Fibroblast of skin of right quadriceps (primary cell): ENCODE measurements around the gene EGFR.
"Not testable (repeated sequence)": the region's sequence is repeated elsewhere in the genome, so short reads cannot be mapped to it uniquely, and the experiment has no call there.

Source experiments
- DNase-seq: peaks from one replicate; pipeline ENCODE4 v3.0.0-alpha.2; 2013

Gene EGFR

DNA sequence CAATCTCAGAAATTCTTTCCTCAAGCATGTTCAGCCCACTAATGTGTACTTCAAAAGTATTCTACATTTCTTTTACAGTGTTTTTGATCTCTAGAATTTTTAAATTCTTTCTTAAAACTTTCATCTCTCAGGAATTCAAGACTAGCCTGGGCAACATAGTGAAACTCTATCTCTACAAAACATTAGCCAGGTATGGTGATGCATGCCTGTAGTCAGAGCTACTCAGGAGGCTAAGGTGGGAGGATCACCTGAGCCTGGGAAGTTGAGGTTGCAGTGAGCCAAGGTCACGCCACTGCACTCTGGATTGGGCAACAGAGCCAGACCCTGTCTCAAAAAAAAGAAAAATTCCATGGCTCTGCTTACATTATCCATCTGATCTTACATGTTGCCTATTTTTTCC lies 5.0 kb upstream of the EGFR start:
- no peak for DNase-seq

DNA sequence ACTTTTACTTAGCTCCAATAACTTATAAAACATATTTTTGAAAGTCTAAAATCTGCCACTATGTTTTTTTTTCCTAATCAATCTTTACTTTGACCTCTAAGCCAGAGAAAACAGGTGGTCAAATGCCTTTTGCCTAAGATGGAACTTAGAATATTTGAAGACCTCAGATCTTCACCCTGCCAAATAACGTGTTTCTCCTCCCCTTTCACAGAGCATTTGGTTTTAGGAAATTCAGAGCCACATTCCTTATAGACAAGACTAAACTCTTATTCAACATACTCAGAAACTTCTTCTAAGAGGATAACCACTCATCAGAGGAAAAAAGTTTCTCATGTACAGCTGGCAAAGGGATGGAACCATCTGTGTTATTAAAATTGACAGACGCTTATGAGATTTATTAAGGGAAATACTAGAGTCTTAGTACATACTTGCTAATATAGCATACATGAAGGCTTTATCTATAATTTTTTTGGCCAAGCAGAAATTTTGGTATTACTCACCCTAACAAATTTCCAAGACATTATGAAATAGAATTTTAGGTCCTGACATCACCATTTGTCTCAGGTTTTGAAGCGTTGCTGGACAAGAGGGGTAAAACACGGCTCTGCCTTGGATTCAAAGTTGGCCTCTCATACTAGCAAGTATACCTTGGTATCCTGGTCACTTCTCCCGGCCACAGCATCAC lies 2.6 kb upstream of the EGFR start:
- DNase-seq, result no peak

DNA sequence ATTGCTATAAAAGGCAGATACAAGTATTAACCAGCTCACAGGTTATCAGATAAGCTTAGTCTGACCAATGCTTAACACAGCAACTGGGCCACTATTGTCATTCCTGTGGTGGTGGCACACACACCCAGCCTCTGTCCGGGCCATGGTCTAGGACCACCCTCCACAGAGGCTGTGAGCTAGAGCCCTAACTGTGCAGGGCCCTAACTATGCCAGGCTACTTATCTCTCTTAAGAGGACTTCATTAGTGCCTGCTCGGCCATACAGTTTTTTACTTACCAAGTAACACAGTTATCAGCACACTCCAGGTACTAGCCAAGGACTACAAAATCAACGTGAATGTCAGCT lies 2.1 kb upstream of the EGFR start:
- no peak for DNase-seq

DNA sequence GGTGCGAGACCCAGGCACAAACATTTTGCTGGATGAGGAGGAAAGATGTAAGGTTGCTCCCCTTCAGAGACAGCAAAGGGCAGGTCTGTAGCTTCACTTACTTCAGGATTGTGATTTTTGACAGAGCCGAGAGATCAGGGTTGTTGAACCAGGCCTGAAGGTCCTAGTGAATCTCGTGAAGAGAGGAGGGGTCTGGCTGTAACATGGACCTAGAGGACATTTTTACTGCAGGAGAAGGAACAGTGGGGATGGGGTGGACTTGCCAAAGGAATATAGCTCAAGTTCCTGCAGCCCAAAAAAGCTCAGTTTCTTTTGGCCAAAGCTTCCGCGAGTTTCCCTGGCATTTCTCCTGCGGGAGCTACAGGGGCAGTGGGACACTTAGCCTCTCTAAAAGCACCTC lies 976 bp upstream of the EGFR start:
- DNase-seq, result no peak

DNA sequence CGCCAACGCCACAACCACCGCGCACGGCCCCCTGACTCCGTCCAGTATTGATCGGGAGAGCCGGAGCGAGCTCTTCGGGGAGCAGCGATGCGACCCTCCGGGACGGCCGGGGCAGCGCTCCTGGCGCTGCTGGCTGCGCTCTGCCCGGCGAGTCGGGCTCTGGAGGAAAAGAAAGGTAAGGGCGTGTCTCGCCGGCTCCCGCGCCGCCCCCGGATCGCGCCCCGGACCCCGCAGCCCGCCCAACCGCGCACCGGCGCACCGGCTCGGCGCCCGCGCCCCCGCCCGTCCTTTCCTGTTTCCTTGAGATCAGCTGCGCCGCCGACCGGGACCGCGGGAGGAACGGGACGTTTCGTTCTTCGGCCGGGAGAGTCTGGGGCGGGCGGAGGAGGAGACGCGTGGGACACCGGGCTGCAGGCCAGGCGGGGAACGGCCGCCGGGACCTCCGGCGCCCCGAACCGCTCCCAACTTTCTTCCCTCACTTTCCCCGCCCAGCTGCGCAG lies 424 bp downstream of the EGFR start:
- peak; percentile 28 for DNase-seq

- DNase-seq, result no peak
Measured at GRCh38 chr7:55019691-55020465, 1.1 kb downstream of the EGFR start.

- peak; percentile 34 for DNase-seq
Measured at GRCh38 chr7:55020466-55020871, 1.7 kb downstream of the EGFR start.

DNA sequence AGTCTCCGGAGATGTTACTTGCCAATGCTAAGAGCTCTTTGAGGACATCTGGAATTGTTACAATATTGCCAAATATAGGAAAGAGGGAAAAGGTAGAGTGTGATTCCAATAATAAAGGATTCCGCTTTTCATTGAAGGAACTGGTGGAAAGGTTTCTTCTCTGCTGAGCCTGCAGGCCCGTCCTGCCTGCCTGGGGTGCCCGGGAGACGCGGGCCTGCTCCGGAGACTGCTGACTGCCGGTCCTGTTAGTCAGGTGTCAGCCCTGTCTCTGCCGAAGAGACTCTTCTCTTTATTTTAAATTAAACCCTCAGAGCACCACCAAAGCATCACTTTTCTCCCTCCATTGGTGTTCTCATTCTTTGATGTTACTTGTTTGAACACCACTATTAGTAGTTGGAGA lies 2.2 kb downstream of the EGFR start:
- DNase-seq, result no peak

DNA sequence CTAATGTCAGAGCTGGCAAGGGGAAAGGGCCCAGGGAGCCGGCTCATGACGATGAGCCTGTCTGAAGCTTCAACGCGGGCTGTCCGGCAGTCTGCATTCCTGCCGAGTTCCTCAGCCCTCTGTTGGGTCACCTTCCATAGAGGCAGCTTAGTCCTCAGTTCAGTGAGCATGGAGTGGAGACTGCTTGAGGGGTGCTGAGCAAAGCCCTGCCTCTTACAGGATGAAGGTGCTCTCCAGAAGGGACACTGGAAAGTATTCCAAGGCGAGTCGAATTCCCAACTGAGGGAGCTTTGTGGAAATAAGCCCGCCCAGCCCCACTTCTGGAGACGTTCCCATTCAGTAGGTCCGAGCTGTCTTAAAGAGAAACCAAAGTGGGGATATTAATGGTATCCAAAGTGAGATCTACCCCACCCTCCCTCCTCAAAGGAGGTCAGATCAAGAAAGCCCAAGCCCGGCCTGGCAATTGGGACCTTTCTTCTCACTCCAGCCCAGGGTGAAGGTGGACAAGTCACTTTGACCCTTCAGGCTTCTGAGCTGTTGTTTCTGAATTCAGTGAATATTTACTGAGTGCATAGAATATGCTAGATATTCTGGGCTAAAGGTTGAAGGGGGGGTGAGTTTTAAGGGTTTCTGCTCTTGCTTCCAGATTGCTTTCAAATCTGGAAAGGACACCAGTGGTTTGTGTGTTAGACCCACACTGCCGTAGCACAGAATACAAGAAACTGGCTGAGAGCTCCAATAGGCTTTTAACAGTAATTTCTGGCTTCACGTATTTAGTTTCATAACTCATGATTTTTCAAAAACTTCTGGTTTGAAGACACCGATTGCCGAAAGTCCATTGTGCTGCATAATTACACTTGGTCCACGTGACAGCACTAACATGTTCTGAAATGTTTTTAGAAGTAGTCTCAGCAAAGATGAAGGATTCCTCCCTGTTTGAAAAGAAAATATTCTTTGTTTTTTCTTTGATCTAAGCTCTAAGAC lies 3.5 kb downstream of the EGFR start:
- no peak for DNase-seq

- DNase-seq, result no peak
Measured at GRCh38 chr7:55023841-55024505, 5.2 kb downstream of the EGFR start.

- DNase-seq, result peak; percentile 81
Measured at GRCh38 chr7:55024776-55025175, 6.0 kb downstream of the EGFR start.

DNA sequence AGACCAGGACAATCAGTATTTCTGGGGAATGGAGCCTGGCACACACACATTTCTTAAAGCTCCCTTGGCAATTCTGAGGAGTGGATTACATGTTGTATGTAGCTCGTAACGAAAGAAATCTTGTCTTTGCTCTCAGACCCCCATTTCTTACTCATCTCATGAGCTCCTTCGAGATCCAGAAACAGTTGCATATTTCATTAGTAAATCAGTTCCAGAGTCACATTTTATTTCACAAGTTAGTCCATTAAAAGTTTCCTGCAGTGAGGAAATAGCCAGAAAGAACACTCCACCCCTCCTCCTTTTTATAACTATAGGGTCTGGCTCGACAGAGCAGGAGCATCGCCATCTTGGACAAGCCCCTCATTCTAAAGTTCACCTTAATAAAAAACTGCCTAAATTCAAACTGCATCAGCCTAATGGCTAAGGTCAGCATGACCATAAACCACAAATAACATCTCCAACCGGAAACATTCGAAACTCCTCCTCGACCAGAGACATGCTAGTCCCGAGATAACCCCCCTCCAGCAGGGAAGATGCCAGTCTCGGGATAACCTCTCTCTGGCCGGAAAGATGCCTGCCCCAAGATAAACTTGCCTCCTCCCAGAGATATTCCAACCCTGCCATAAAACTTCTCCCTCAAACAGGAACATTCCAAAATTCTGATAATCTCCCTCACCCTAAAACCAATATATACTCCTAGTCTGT lies 7.4 kb downstream of the EGFR start:
- peak; percentile 75 for DNase-seq

DNA sequence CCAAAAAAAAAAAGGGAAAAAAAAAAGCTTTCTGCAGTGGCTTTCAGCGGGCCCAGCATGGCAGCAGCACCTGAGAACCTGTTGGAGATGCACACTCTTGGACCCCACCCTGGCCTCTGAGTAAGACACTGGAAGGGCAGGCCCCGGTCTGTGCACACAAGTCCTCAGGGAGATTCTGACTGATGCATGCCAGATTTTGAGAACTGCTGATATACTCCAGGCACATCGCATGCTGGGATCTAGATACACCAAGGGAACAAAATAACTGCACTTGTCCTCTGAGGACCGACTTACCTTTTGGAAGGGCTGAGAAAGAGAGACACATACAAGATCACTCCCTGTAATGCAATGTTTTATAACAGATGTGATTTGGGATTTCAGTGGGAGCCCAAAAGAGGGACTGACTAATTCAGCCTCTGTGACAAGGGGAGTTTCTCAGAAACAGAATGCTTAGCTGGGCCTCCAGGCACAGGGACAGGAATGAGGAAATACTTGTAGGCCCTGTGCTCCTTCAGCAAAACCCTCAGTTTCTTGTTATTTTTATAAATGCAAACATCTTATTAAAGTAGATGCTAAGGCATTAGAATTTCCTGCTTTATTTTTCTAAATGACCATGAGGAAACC lies 8.2 kb downstream of the EGFR start:
- DNase-seq, result peak; percentile 21

- no peak for DNase-seq
Measured at GRCh38 chr7:55028011-55028410, 9.2 kb downstream of the EGFR start.

DNA sequence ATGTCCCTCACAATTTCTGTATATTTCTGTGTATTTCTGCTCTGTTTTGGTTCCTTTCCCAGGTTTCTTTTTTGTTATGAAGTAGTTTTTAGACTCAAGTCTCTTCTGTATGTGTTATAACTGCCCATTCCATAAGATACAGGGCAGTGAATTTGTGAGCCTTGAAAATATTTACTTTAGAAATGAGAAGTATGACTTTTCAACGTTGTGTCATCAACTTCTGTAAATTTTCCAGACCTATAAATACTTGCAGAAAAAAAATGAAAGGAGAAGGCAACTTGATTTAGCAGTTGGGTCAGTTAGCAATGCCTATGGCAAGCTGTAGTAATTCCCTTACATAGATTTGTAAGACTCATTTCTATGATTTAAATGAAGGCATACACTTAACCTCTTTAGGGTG lies 11.5 kb downstream of the EGFR start:
- DNase-seq, result peak; percentile 42

GRCh38 chr7:55031075-55031474 lies 12.3 kb downstream of the EGFR start:
- DNase-seq, result no peak

DNA sequence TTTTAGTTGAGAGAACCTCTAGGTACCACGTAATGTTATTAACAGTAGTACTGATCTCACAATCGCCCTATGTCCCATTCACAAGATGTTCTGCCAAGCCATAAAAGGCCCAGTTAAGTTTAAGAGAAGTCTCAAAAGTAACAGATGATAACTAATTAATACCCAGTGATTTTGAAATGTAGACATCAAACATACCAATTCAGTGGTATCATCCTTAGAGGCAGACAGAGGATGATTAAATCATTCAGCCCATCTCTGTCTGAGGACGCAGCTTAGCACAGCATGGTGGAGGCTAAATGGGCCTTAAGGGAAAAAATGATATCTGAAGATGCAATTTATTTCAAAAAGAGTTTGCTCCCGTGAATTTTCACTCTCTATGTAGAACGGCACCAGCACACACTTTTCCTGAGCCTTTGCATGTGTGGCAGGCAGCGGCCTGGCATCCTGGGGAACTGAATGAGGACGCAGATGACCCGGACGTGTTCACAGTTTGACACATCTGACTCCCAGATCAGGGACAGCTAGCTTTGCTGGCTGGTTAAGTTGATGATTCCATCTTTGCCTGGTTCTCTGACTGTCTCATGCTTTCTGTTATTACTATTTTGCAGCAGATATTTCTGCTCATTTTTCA lies 13.4 kb downstream of the EGFR start:
- no peak for DNase-seq

- DNase-seq, result no peak
Measured at GRCh38 chr7:55033236-55033846, 14.5 kb downstream of the EGFR start.

- no peak for DNase-seq
Measured at GRCh38 chr7:55034776-55035175, 16.0 kb downstream of the EGFR start.

DNA sequence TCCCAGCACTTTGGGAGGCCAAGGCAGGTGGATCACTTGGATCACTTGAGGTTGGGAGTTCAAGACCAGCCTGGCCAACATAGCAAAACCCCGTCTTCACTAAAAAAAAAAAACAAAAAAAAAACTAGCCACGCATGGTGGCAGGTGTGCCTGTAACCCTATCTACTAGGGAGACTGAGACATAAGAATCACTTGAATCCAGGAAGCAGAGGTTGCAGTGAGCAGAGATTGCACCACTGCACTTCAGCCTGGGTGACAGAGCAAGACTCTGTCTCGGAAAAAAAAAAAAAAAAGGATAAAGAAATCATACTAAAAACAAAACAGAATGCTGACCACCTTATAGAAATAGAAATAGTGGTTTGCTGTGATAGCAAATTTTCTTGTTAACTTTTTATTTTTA lies 16.6 kb downstream of the EGFR start:
- DNase-seq, result not testable (repeated sequence)
